Liver (tissue), 9 donors: Measurements from ENCODE around the gene ADK. TPM values are rescaled to one million over a fixed set of nuclear protein-coding genes. Genes with fewer than 3 reads are reported as not detected.

Experiments
- DNase-seq: peaks from one replicate; pipeline ENCODE4 v3.0.0-alpha.2; 2017; ENCODE audit warnings: low spot score
- H3K27ac ChIP-seq, 2 donors: one replicate each; pipeline ENCODE4 v1.7.0; 2013; ENCODE audit warnings: inconsistent platforms in 2 of 2, low read length in 2 of 2, control low read depth in 1 of 2, low read depth in 1 of 2, mild to moderate bottlenecking in 1 of 2
- H3K27me3 ChIP-seq, 4 donors: one replicate each; pipeline versions ENCODE4 v1.6.1 to v1.7.0; 2013; ENCODE audit warnings: low read length in 3 of 4, inconsistent platforms in 1 of 4, mild to moderate bottlenecking in 1 of 4, moderate library complexity in 1 of 4; ENCODE audit not compliant: control insufficient read depth in 4 of 4, insufficient read depth in 4 of 4
- H3K36me3 ChIP-seq, 4 donors: one replicate each; pipeline versions ENCODE4 v1.6.1 to v1.7.0; 2013; ENCODE audit warnings: low read length in 3 of 4, mild to moderate bottlenecking in 3 of 4, low read depth in 1 of 4, moderate library complexity in 1 of 4; ENCODE audit not compliant: control insufficient read depth in 4 of 4, insufficient read depth in 3 of 4
- H3K4me1 ChIP-seq, 4 donors: one replicate each; pipeline versions ENCODE4 v1.6.1 to v1.7.0; 2013; ENCODE audit warnings: low read length in 3 of 4, mild to moderate bottlenecking in 3 of 4, moderate library complexity in 1 of 4; ENCODE audit not compliant: control insufficient read depth in 4 of 4, insufficient read depth in 4 of 4
- H3K4me3 ChIP-seq, 3 donors: one replicate each; pipeline versions ENCODE4 v1.6.1 to v1.7.0; 2013; ENCODE audit warnings: low read length in 3 of 3, control low read depth in 1 of 3, low read depth in 1 of 3, mild to moderate bottlenecking in 1 of 3
- H3K9ac ChIP-seq, 2 donors: one replicate each; pipeline ENCODE4 v1.7.0; 2013; ENCODE audit warnings: low read length in 2 of 2, mild to moderate bottlenecking in 2 of 2, moderate library complexity in 2 of 2, control low read depth in 1 of 2, low read depth in 1 of 2
- H3K9me3 ChIP-seq, 4 donors: one replicate each; pipeline versions ENCODE4 v1.6.1 to v1.7.0; 2013; ENCODE audit warnings: low read length in 3 of 4; ENCODE audit not compliant: control insufficient read depth in 4 of 4
- ATF3 ChIP-seq: IDR thresholded peaks from 2 replicates; pipeline ENCODE4 v1.6.1; 2016; ENCODE audit warnings: antibody characterized with exemption
- CTCF ChIP-seq: fragments of 150-350 bp; IDR thresholded peaks from 2 replicates; pipeline ENCODE4 v1.5.1; 2017; ENCODE audit warnings: improper control_type of control experiment, low read depth, low read length; ENCODE audit not compliant: missing input control
- EGR1 ChIP-seq, 2 donors: IDR thresholded peaks; 2 replicates each; pipeline ENCODE4 v1.6.1; 2016 to 2018; ENCODE audit warnings: antibody characterized with exemption in 2 of 2, low read depth in 2 of 2
- FOXA1 ChIP-seq: IDR thresholded peaks from 2 replicates; pipeline ENCODE4 v1.6.1; 2016; ENCODE audit warnings: antibody characterized with exemption
- FOXA2 ChIP-seq: IDR thresholded peaks from 2 replicates; pipeline ENCODE4 v1.6.1; 2016; ENCODE audit warnings: antibody characterized with exemption
- GABPA ChIP-seq, 2 donors: IDR thresholded peaks in 1 of 2; conservative IDR thresholded peaks in 1 of 2; 2 replicates each; pipeline ENCODE4 v1.6.1; 2016; ENCODE audit warnings: antibody characterized with exemption in 2 of 2, mild to moderate bottlenecking in 1 of 2, moderate library complexity in 1 of 2
- HNF4A ChIP-seq, 2 donors: conservative IDR thresholded peaks; 2 replicates each; pipeline ENCODE4 v1.6.1; 2016; ENCODE audit warnings: antibody characterized with exemption in 2 of 2, mild to moderate bottlenecking in 2 of 2
- HNF4G ChIP-seq: IDR thresholded peaks from 2 replicates; pipeline ENCODE4 v1.6.1; 2016; ENCODE audit warnings: antibody characterized with exemption
- JUND ChIP-seq, 2 donors: IDR thresholded peaks; 2 replicates each; pipeline ENCODE4 v1.6.1; 2016; ENCODE audit warnings: antibody characterized with exemption in 2 of 2
- NR2F2 ChIP-seq: IDR thresholded peaks from 2 replicates; pipeline ENCODE4 v1.6.1; 2016; ENCODE audit warnings: antibody characterized with exemption
- RAD21 ChIP-seq, 2 donors: IDR thresholded peaks; 2 replicates each; pipeline ENCODE4 v1.6.1; 2016; ENCODE audit warnings: antibody characterized with exemption in 2 of 2, mild to moderate bottlenecking in 2 of 2
- REST ChIP-seq: IDR thresholded peaks from 2 replicates; pipeline ENCODE4 v1.6.1; 2016; ENCODE audit warnings: antibody characterized with exemption, mild to moderate bottlenecking
- RXRA ChIP-seq, 2 donors: IDR thresholded peaks; 2 replicates each; pipeline ENCODE4 v1.6.1; 2017 to 2018; ENCODE audit warnings: antibody characterized with exemption in 2 of 2, mild to moderate bottlenecking in 1 of 2
- SP1 ChIP-seq: IDR thresholded peaks from 2 replicates; pipeline ENCODE4 v1.6.1; 2018; ENCODE audit warnings: antibody characterized with exemption, mild to moderate bottlenecking
- TAF1 ChIP-seq: conservative IDR thresholded peaks from 2 replicates; pipeline ENCODE4 v1.6.1; 2016; ENCODE audit warnings: antibody characterized with exemption, mild to moderate bottlenecking
- YY1 ChIP-seq: IDR thresholded peaks from 2 replicates; pipeline ENCODE4 v1.6.1; 2016; ENCODE audit warnings: antibody characterized with exemption, mild to moderate bottlenecking
- WGBS: extraction: QIAGEN DNeasy Blood & Tissue Kit; methylation state at CpG from one replicate; pipeline ENCODE4 v1.1.7; 2013; 5-methylcytosine and 5-hydroxymethylcytosine counted together
- polyA plus RNA-seq, 2 donors: library from polyadenylated mRNA; stranded (reverse) in 1 of 2; unstranded in 1 of 2; fragments of 200-250 nt in 1 of 2; fragments of >200 nt in 1 of 2; fragmentation: Nextera tagmentation in 1 of 2; extraction: Ambion mirVana in 1 of 2; gene quantifications; one replicate each; pipeline versions ENCODE4 v1.2.1 to v1.2.3, GENCODE V29; 2013 to 2015
- total RNA-seq, 2 donors: library from RNA; depleted of rRNA; stranded (reverse); fragments of >200 nt; gene quantifications; one replicate each; pipeline ENCODE4 v1.2.3, GENCODE V29; 2014
- TF ChIP-seq, protein P1 (sequence below): IDR thresholded peaks from 2 replicates; pipeline ENCODE4 v1.6.1; 2016; ENCODE audit warnings: antibody characterized with exemption
- TF ChIP-seq, protein P2 (sequence below): IDR thresholded peaks from 2 replicates; pipeline ENCODE4 v1.6.1; 2016; ENCODE audit warnings: antibody characterized with exemption
- donor health status: healthy.
- donor health status: healthy.
- donor health status: healthy.
- donor health status: healthy.
- donor health status: healthy.

The ADK gene
- total and polyA plus RNA-seq, 4 donors: 18.0 to 110 (median 65.5) TPM

DNA sequence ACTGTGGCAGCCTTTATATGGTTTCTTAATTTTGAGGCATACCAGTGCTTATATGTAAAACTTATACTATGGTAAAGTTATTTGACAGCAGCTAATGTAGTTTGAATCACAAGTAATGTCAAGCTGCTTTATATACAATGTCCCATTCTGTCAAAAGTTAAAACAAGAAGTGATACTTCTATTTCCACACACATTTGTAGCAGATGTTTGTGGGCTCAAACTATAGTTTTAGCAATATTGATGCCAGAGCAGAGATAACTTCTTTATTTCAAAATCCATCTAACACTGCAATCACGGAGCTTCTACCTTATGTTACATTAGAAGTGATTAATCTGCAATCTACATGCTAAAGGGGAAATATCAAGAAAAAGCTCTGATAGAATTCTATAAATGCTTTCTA lies 149.6 kb downstream of the ADK start:
- H3K27me3 ChIP-seq: no peaks in the 10 kb centered on the region
- 3% methylated on average over 1 of the region's 1 CpG for WGBS
- no peaks in the 10 kb centered on the region for H3K9me3 ChIP-seq
- no peak for DNase-seq
- H3K4me3 ChIP-seq: no peak overlapping the region
- TF ChIP-seq SP1 (no peak), CTCF (no peak), FOXA2 (no peak), FOXA1 (no peak), GABPA (IDR thresholded peaks at IDR 0.05 in 1 of 2, conservative IDR thresholded peaks at IDR 0.05 in 1 of 2) (no peak), RAD21 (IDR thresholded peaks at IDR 0.05) (no peak), YY1 (no peak), NR2F2 (no peak), TAF1 (no peak), REST (no peak), RXRA (IDR thresholded peaks at IDR 0.05) (no peak), EGR1 (IDR thresholded peaks at IDR 0.05; ENCODE audit: low read depth in 2 of 2) (no peak), HNF4A (conservative IDR thresholded peaks at IDR 0.05) (no peak), JUND (IDR thresholded peaks at IDR 0.05) (no peak), HNF4G (no peak), ATF3 (no peak)
- TF ChIP-seq, protein P1, sequence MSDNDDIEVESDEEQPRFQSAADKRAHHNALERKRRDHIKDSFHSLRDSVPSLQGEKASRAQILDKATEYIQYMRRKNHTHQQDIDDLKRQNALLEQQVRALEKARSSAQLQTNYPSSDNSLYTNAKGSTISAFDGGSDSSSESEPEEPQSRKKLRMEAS: no peak
- TF ChIP-seq, protein P2, sequence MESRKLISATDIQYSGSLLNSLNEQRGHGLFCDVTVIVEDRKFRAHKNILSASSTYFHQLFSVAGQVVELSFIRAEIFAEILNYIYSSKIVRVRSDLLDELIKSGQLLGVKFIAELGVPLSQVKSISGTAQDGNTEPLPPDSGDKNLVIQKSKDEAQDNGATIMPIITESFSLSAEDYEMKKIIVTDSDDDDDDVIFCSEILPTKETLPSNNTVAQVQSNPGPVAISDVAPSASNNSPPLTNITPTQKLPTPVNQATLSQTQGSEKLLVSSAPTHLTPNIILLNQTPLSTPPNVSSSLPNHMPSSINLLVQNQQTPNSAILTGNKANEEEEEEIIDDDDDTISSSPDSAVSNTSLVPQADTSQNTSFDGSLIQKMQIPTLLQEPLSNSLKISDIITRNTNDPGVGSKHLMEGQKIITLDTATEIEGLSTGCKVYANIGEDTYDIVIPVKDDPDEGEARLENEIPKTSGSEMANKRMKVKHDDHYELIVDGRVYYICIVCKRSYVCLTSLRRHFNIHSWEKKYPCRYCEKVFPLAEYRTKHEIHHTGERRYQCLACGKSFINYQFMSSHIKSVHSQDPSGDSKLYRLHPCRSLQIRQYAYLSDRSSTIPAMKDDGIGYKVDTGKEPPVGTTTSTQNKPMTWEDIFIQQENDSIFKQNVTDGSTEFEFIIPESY: no peak
- no peak overlapping the region for H3K27ac ChIP-seq
- H3K4me1 ChIP-seq: no peaks in the 10 kb centered on the region
- H3K36me3 ChIP-seq: peaks cover 0 to 3% (median 0%) of the 10 kb centered on the region in 4 donors
- no peak overlapping the region for H3K9ac ChIP-seq
